ENCODE data around the gene SOD3. TPM values are rescaled to one million over a fixed set of nuclear protein-coding genes. Genes with fewer than 3 reads are reported as not detected.

The SOD3 gene
- total and polyA plus RNA-seq, 10 donors = 4.0 to 28.8 (median 14.4) TPM

- Histone ChIP-seq H3K27me3 (replicated peaks in 1 of 7) (no peaks in the 10 kb centered on the region), H3K4me3 (no peak overlapping the region), H3K27ac (no peak overlapping the region), H3K9me3 (no peaks in the 10 kb centered on the region), H3K4me1 (no peaks in the 10 kb centered on the region), H3K36me3 (no peaks in the 10 kb centered on the region)
- no peak for DNase-seq
- TF ChIP-seq POLR2AphosphoS5 (IDR thresholded peaks at IDR 0.05) (no peak), CTCF (IDR thresholded peaks at IDR 0.05 in 8 of 11, conservative IDR thresholded peaks at IDR 0.05 in 3 of 11) (no peak), POLR2A (IDR thresholded peaks at IDR 0.05) (no peak)
- 66 to 81% (median 76%) methylated on average over 3 of the region's 3 CpGs for WGBS, 5 donors
- intact Hi-C loops (cut with DNase I; ENCODE audit: low total_unique reads) = no loop called here
Measured at GRCh38 chr4:24750106-24750505, 45.3 kb upstream of the SOD3 start.

GRCh38 chr4:24751926-24752539 is 43.3 kb upstream of the SOD3 start:
- no peaks in the 10 kb centered on the region for H3K36me3 ChIP-seq
- no peaks in the 10 kb centered on the region for H3K4me1 ChIP-seq
- no peak for DNase-seq
- intact Hi-C loops (cut with DNase I; ENCODE audit: low total_unique reads) = no loop called here
- WGBS, 5 donors = 63 to 86% (median 73%) methylated on average over 3 of the region's 3 CpGs
- peaks cover 5 to 19% (median 14%) of the 10 kb centered on the region in 8 donors for H3K9me3 ChIP-seq
- H3K27me3 ChIP-seq (replicated peaks in 1 of 7) = no peaks in the 10 kb centered on the region
- TF ChIP-seq POLR2AphosphoS5 (IDR thresholded peaks at IDR 0.05) (no peak), CTCF (IDR thresholded peaks at IDR 0.05 in 8 of 11, conservative IDR thresholded peaks at IDR 0.05 in 3 of 11) (no peak), POLR2A (IDR thresholded peaks at IDR 0.05) (no peak)
- H3K4me3 ChIP-seq = no peak overlapping the region
- H3K27ac ChIP-seq = no peak overlapping the region

- intact Hi-C loops (cut with DNase I; ENCODE audit: low total_unique reads) = no loop called here
- TF ChIP-seq POLR2A (IDR thresholded peaks at IDR 0.05) (no peak), CTCF (IDR thresholded peaks at IDR 0.05 in 8 of 11, conservative IDR thresholded peaks at IDR 0.05 in 3 of 11) (no peak), POLR2AphosphoS5 (IDR thresholded peaks at IDR 0.05) (no peak)
- Histone ChIP-seq H3K36me3 (no peaks in the 10 kb centered on the region), H3K27me3 (replicated peaks in 1 of 7) (no peaks in the 10 kb centered on the region), H3K4me3 (no peak overlapping the region), H3K27ac (no peak overlapping the region), H3K4me1 (no peaks in the 10 kb centered on the region), H3K9me3 (peaks cover 5 to 33% (median 29%) of the 10 kb centered on the region in 8 donors)
- WGBS, 5 donors = 52 to 100% (median 76%) methylated on average over 1 of the region's 1 CpG
- DNase-seq = no peak
Measured at GRCh38 chr4:24753519-24753918, 41.9 kb upstream of the SOD3 start.

- WGBS, 5 donors = 31 to 41% (median 33%) methylated on average over 3 of the region's 3 CpGs
- intact Hi-C loops (cut with DNase I; ENCODE audit: low total_unique reads) = no loop called here
- H3K27ac ChIP-seq = no peak overlapping the region
- H3K9me3 ChIP-seq = peaks cover 5 to 38% (median 30%) of the 10 kb centered on the region in 8 donors
- DNase-seq = no peak
- no peaks in the 10 kb centered on the region for H3K36me3 ChIP-seq
- no peaks in the 10 kb centered on the region for H3K4me1 ChIP-seq
- H3K4me3 ChIP-seq = no peak overlapping the region
- no peak for TF ChIP-seq CTCF (IDR thresholded peaks at IDR 0.05 in 8 of 11, conservative IDR thresholded peaks at IDR 0.05 in 3 of 11)
- no peak for TF ChIP-seq POLR2A (IDR thresholded peaks at IDR 0.05)
- TF ChIP-seq POLR2AphosphoS5 (IDR thresholded peaks at IDR 0.05) = no peak
- no peaks in the 10 kb centered on the region for H3K27me3 ChIP-seq (replicated peaks in 1 of 7)
Measured at GRCh38 chr4:24754571-24754970, 40.8 kb upstream of the SOD3 start.

All from spleen (tissue), 11 donors.